HG02678 (cell line): ENCODE measurements around the gene ATP2B2.

Experiments
- ATAC-seq: cut with Tn5 transposase; IDR thresholded peaks from one replicate; pipeline ENCODE4 v1.9.1; 2021; ENCODE audit warnings: mild to moderate bottlenecking, moderate library complexity; ENCODE audit not compliant: unreplicated experiment

The ATP2B2 gene

DNA sequence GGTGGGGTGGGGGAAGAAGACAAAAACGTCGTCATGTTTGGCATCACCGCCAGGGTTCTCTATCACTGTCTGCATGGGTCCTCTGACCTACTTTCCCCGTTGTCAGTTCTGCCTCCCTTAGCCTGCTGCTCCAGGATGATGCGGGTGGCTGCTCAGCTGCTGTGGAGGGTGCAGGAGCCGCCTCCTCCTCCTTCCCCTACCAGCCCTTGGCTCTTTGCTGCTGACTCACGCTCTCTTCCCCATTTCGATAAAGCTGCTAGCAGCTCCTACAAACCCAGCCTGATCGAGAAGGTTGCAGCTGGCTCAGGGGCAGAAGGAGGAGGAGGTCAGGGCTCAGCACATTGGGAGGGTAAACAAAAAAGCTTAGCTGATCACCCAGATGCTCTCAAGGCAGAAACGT lies 135.0 kb downstream of the ATP2B2 start:
- no peak for ATAC-seq

GRCh38 chr3:10368512-10368911 lies 136.9 kb downstream of the ATP2B2 start:
- no peak for ATAC-seq

DNA sequence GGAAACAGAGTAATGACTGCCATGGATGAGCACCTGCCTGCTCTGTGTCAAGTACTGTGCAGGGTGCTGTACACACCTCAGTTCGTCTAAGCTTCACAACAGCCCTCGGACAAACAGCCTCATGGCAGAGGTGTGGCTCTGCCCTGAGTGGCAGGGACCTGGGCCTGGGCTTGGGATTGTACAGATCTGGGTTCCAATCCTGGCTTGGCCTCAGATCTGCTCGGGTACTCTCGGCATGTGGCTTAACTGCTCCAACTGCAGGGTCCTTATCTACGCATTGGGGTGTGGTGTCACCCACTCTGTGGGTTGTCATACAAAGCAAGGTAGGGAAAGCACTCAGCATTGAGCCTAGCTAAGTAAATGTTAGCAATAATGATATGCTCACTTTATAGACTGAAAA lies 137.9 kb downstream of the ATP2B2 start:
- no peak for ATAC-seq

GRCh38 chr3:10366651-10367101 lies 138.7 kb downstream of the ATP2B2 start:
- no peak for ATAC-seq

DNA sequence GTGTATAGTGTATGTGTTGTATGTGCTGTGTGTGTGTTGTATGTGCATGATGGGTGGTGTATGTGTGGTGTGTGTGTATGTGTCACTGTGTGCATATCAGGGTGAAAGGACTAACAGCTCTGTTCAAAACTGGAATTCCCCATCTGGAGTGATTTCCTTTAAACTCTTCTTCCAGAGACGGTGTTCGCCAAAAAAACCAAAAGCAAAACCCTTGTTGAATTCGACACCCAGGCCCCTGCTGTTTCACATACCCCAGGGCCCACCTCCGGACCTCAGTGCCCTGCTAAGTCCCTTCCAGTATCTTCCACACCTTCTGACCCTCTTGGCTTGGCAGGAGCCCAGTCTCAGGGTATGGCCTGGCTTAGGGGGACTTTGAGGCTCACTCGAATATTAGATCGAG lies 139.6 kb downstream of the ATP2B2 start:
- ATAC-seq: no peak

- no peak for ATAC-seq
Measured at GRCh38 chr3:10365316-10365715, 140.1 kb downstream of the ATP2B2 start.

GRCh38 chr3:10364806-10365205 lies 140.6 kb downstream of the ATP2B2 start:
- ATAC-seq: no peak

GRCh38 chr3:10363935-10364334 lies 141.5 kb downstream of the ATP2B2 start:
- ATAC-seq: no peak

GRCh38 chr3:10361375-10361774 lies 144.0 kb downstream of the ATP2B2 start:
- ATAC-seq: no peak

GRCh38 chr3:10360478-10360877 lies 144.9 kb downstream of the ATP2B2 start:
- no peak for ATAC-seq

DNA sequence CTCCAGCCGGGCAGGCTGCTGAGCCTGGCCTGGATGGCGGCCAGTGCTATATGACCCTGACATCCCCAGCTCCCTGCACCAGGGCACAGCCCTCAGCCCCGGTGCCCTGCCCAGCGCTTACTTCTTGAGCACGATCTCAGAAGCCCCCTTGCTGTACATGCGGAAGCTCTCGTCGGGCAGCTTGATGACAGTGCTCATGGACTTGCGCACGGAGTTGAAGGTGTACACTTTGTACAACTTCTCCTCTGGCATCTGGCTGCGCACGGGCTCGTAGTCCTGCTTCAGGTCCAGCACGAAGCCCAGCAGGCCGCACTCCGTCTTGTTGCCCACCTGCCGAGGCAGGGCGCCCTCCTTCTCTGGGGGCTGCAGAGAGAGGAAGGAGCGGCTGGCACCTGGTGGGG lies 145.6 kb downstream of the ATP2B2 start:
- ATAC-seq: no peak

GRCh38 chr3:10358309-10358980 lies 146.9 kb downstream of the ATP2B2 start:
- ATAC-seq: no peak

GRCh38 chr3:10357592-10358308 lies 147.6 kb downstream of the ATP2B2 start:
- ATAC-seq: peak; percentile 57

DNA sequence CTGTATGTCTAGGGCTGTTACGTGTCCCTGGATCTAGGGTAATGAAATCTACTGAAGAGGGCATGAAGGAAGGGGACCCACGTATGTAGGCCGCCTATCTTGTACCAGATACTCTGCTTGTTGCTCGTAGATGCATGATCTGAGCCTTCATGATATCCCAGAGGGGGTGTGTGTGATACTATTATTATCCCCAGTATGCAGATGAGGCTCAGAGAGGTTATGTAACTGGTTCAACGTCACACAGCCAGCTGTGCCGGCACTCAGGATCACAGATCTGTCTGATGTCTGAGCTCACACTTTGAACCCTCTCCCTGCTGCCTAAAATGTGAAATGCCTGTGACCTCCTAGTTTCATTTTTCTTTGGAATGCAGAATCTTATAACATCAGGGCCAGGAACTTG lies 148.3 kb downstream of the ATP2B2 start:
- ATAC-seq: no peak

DNA sequence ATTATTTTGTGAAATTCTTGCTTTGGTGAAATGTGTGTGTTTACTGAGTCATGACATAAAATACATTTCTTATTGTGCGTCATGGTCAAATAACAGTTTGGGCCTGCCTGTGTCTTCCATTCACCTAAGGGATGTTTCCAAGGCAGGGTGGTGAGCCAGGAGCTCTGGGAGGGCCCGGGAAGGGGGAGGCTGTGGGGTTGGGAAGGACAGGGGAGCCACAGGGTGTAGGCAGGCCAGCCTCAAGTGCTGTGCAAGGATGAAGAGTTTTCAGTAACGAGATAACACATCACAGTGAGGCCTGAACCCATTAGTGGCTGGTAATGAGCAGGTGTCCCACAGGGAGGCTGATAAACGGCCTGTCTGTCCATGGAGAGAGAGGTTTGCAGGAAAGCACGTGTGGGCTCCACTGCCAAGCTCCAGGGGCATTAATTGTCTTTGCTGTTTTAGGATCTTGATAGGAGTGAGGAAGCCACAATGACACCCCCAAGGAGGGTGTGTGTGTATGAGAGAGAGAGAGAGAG lies 148.9 kb downstream of the ATP2B2 start:
- no peak for ATAC-seq

DNA sequence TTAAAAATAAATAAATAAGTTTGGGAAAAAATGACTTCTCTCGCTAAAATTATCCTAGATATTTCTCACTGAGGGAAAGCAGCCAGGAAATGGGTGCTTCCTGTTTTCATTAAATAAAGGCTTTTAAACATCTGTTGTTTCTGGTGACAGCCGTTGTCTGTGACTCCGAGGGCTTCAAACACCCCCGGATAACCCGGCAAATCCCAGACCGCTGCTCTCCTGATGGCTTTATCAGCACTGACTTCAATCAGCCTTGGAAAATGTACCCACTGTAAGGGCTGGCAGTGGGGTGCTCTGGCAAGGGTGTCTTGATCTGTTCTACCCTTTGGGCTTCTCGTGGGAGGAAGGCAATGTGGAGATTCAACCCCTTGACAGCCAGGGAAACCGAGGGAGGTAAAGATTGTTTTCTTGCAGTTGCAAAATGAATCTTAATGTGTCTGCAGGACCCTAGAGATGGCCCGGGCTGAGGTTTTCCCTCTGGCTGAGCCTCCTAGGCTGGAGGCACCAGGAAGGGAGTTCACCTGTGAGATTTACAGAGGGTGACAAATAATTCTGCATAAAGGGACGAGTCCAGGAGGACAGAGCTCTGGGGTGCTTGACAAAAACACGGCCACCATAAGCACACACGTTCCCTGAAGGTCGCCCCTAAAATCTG lies 150.9 kb downstream of the ATP2B2 start:
- ATAC-seq: no peak

DNA sequence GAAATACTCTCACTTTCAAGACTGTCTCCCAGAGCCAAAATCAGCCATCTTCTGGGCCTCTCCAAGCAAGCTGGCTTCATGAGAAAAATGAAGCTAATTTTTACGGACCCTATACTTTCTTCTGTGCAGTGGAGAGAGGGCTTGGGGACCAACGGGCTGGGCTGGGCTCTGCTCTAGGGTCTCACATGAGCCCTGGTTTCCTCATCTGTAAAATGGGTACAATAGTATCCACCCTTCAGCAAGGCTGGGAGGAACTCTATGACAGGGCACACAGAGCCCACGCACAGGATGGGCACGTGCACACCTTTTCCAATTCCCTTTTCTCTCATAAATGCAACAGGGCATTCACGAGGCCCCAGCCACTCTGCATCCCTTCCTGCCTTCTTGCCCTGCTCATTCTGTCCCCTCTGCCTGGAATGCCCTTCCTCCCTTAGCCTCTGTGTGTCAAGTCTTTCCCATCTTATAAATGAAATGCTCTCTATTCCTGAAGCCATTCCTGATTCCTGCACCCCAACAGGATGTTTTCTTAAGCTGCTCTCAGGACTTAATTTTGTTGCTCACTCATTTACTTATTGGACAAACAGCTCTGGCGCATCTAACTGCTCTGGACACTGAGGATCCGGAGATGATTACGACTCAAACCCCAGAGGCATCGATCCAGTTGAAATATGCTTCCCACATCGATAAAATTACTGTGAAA lies 151.6 kb downstream of the ATP2B2 start:
- no peak for ATAC-seq

GRCh38 chr3:10353160-10353559 lies 152.2 kb downstream of the ATP2B2 start:
- no peak for ATAC-seq

- no peak for ATAC-seq
Measured at GRCh38 chr3:10352146-10352911, 153.1 kb downstream of the ATP2B2 start.

- ATAC-seq: no peak
Measured at GRCh38 chr3:10351013-10351735, 154.2 kb downstream of the ATP2B2 start.
